ENCODE results near the gene SLC35A1.

DNA sequence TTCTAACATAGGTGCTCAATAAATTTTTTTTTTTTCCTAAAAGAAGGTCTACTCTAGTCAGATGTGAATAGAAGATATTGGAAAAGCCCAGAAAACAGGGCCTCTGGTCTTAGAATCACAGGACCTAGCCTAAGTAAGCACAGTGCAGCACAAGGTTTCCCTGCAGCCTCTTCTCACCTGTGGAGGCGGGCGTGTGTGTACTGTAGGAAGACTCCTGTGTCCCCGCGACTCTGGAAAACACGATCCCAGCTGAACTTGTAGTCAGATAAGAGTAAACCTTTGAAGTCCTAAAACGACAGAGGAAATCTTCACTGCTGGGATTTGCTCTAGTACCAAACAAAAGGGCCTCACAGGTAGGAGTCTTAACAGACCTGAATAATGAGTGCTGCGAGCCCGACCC is 45.7 kb downstream of the SLC35A1 start:
- no peak for TF ChIP-seq POLR2AphosphoS5 (IDR thresholded peaks at IDR 0.05; ENCODE audit: low read depth, low read length)
- no peak for TF ChIP-seq TAF1 (IDR thresholded peaks at IDR 0.05; ENCODE audit: borderline replicate concordance, insufficient read depth, low read length)
- TF ChIP-seq SIN3A (IDR thresholded peaks at IDR 0.05; ENCODE audit: borderline replicate concordance, insufficient read depth, low read length): no peak

Data from PFSK-1 (cell line).